Adrenal gland (tissue), 5 donors: ENCODE measurements around the gene MRPL24.

Experiments
- CTCF ChIP-seq, 6 experiments: fragments of 450-650 bp in 4 of 6; fragments of 200-600 bp in 2 of 6; sonication (generic) in 1 of 6; IDR thresholded peaks; 1 replicate in 5 of 6; 2 replicates in 1 of 6; pipeline versions ENCODE4 v1.5.1 to v1.8.0; 2016 to 2021; ENCODE audit warnings: antibody characterized with exemption in 6 of 6, mild to moderate bottlenecking in 2 of 6, moderate library complexity in 1 of 6
- POLR2A ChIP-seq, 2 donors: fragments of 450-650 bp; IDR thresholded peaks; one replicate each; pipeline ENCODE4 v1.6.1; 2017; ENCODE audit warnings: antibody characterized with exemption in 2 of 2, mild to moderate bottlenecking in 2 of 2, moderate library complexity in 1 of 2
- donor health status: DM: no; HTN: no; CAD: no.

GRCh38 chr1:156750711-156751450 lies 10.0 kb upstream of the MRPL24 start:
- peak in 3 of 6 experiments; percentile 11 to 31 (median 18) for TF ChIP-seq CTCF (IDR thresholded peaks at IDR 0.05)
- TF ChIP-seq POLR2A (IDR thresholded peaks at IDR 0.05), result peak in 1 of 2 donors; percentile 26
